ENCODE measurements around the gene CSNK1G3. TPM values are rescaled to one million over a fixed set of nuclear protein-coding genes. Genes with fewer than 3 reads are reported as not detected.
"Not testable (repeated sequence)": the region's sequence is repeated elsewhere in the genome, so short reads cannot be mapped to it uniquely, and the experiment has no call there.

The CSNK1G3 gene
- total RNA-seq, 2 donors from 2014 or later, result 55.5 to 78.3 TPM

DNA sequence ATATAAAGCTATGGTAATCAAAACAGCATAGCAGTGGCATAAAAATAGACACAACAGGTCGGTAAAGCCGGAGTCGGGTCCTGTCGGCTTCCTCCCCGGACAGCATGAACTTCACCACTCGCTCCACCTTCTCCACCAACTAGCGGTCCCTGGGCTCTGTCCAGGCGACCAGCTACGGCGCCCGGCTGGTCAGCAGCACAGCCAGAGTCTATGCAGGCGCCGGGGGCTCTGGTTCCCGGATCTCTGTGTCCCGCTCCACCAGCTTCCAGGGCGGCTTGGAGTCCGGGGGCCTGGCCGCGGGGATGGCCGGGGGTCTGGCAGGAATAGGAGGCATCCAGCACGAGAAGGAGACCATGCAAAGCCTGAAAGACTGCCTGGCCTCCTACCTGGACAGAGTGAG is 124.0 kb downstream of the CSNK1G3 start:
- Histone ChIP-seq H3K4me3 (no peak overlapping the region), H3K9ac (ENCODE audit: low read depth in 2 of 2, low read length in 2 of 2) (no peak overlapping the region), H3K4me1 (no peaks in the 10 kb centered on the region), H3K9me3 (no peaks in the 10 kb centered on the region), H3K27me3 (no peaks in the 10 kb centered on the region), H3K36me3 (no peaks in the 10 kb centered on the region), H3K27ac (no peak overlapping the region)
- DNase-seq, result no peak
- no peak for TF ChIP-seq CTCF (IDR thresholded peaks at IDR 0.05)
- intact Hi-C loops (cut with DNase I), result no loop called here

GRCh38 chr5:123637028-123637427 is 125.1 kb downstream of the CSNK1G3 start:
- H3K9ac ChIP-seq (ENCODE audit: low read depth in 2 of 2, low read length in 2 of 2); intact Hi-C loops (cut with DNase I); H3K4me1 ChIP-seq; H3K27ac ChIP-seq; H3K27me3 ChIP-seq; H3K9me3 ChIP-seq; DNase-seq; H3K36me3 ChIP-seq; H3K4me3 ChIP-seq: not testable (repeated sequence)

DNA sequence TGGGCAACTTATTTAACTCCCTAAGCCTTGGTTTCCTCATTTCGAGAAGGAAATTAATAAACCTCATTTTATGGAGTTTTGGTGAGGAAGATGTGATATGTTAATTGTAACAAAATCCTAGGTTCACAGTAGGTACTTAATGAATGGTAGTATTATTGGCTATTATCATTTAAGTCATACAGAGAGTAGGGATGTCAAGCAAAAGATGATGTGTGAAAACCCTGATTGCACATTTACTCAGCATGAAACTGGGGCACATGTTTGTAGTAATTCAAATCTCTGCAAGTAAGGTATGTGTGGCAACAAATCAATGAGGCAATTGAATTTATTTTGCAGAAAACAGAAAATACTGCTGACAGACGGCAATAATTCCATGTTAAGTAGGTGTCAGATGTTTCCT is 127.3 kb downstream of the CSNK1G3 start:
- H3K27me3 ChIP-seq, result no peaks in the 10 kb centered on the region
- TF ChIP-seq CTCF (IDR thresholded peaks at IDR 0.05), result no peak
- no peaks in the 10 kb centered on the region for H3K4me1 ChIP-seq
- H3K9me3 ChIP-seq, result no peaks in the 10 kb centered on the region
- H3K9ac ChIP-seq (ENCODE audit: low read depth in 2 of 2, low read length in 2 of 2), result no peak overlapping the region
- intact Hi-C loops (cut with DNase I), result no loop called here
- no peak overlapping the region for H3K27ac ChIP-seq
- no peak for DNase-seq
- no peaks in the 10 kb centered on the region for H3K36me3 ChIP-seq
- H3K4me3 ChIP-seq, result no peak overlapping the region

DNA sequence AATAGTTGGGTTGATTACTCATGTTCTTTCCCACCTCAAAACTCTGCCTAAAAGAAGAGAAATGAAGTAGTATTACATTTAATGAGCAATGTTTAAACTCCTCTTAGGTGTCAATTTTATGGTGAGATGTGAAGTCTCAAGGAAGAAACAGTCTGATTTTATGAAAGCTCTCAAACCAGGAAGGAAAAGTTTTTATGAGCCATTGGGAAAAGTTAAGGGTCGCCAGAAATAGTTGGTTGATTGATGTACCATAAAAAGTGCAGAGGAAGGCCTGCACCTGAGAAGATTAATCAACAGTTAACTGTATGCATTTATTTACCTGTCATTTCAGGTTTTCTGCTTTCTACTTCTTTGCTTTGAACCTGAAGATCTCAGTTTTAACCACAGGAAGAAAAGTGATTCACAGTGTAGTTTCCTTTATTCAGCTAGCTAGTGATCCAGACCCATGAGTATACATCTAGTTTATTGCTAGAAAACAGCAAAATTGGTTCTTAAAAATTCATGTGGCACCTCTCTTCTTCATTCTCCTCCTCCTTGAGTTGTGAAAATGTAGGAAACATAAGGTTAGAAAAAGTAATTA is 133.1 kb downstream of the CSNK1G3 start:
- Histone ChIP-seq H3K9me3 (no peaks in the 10 kb centered on the region), H3K27me3 (no peaks in the 10 kb centered on the region), H3K4me3 (no peak overlapping the region), H3K36me3 (no peaks in the 10 kb centered on the region), H3K27ac (no peak overlapping the region), H3K4me1 (no peaks in the 10 kb centered on the region), H3K9ac (ENCODE audit: low read depth in 2 of 2, low read length in 2 of 2) (no peak overlapping the region)
- DNase-seq, result no peak
- intact Hi-C loops (cut with DNase I), result no loop called here
- no peak for TF ChIP-seq CTCF (IDR thresholded peaks at IDR 0.05)

DNA sequence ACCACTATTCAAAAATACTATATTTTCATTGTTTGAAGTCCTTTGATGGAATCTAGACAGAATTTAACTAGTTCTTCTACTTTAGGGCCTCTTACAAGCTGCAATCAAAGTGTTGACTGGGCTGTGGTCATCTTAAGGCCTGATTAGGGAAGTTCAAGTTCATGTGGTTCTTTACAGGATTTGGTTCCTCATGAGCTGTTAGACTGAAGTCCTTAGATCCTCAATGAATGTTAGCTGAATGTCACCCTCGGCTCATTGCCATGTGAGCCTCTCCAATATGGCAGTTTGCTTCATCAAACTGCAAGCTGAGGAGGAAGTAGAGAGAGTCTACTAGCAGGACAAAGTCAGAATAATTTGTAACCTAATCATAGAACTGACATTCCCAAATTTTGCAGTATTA is 135.1 kb downstream of the CSNK1G3 start:
- H3K9me3 ChIP-seq, result no peaks in the 10 kb centered on the region
- TF ChIP-seq CTCF (IDR thresholded peaks at IDR 0.05), result no peak
- H3K36me3 ChIP-seq, result no peaks in the 10 kb centered on the region
- H3K27ac ChIP-seq, result no peak overlapping the region
- intact Hi-C loops (cut with DNase I), result no loop called here
- no peaks in the 10 kb centered on the region for H3K27me3 ChIP-seq
- no peaks in the 10 kb centered on the region for H3K4me1 ChIP-seq
- DNase-seq, result no peak
- no peak overlapping the region for H3K4me3 ChIP-seq
- no peak overlapping the region for H3K9ac ChIP-seq (ENCODE audit: low read depth in 2 of 2, low read length in 2 of 2)

DNA sequence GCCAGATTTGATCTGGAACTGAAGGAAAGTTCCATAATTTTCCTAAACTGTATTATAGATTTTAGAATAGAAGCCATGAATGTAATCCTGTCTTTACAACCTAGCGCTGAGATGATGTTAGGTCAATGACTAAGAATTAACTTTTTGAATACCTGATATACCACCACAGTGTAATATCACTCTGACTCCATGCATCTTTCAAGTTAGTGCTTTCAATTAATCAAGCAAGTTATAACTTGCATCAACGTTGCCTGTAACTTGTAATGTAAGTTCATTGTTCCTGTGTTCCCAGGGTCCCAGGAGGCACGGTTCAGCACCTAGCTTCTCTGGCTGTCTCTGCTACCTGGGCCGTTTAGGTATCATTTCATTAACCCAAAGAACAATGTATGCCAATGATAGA is 139.3 kb downstream of the CSNK1G3 start:
- no peaks in the 10 kb centered on the region for H3K27me3 ChIP-seq
- no peaks in the 10 kb centered on the region for H3K9me3 ChIP-seq
- DNase-seq, result no peak
- H3K36me3 ChIP-seq, result no peaks in the 10 kb centered on the region
- H3K4me3 ChIP-seq, result no peak overlapping the region
- no peak for TF ChIP-seq CTCF (IDR thresholded peaks at IDR 0.05)
- no peak overlapping the region for H3K9ac ChIP-seq (ENCODE audit: low read depth in 2 of 2, low read length in 2 of 2)
- intact Hi-C loops (cut with DNase I), result no loop called here
- no peaks in the 10 kb centered on the region for H3K4me1 ChIP-seq
- H3K27ac ChIP-seq, result no peak overlapping the region

Measured in colonic mucosa (tissue), 4 donors.